Parathyroid adenoma (tissue), 2 donors: Measurements from ENCODE around the gene OR52D1.
A peak's percentile ranks its signal among the peaks of the same experiment; 100 is the strongest.

ENCODE experiments used
- H2AFZ ChIP-seq: fragments of 300-600 bp; sonication (generic); one replicate; pipeline ENCODE4 v1.7.0; 2017; ENCODE audit warnings: antibody characterized with exemption, mild to moderate bottlenecking
- H3K27ac ChIP-seq: fragments of 300-600 bp; sonication (generic); one replicate; pipeline ENCODE4 v1.7.0; 2017
- H3K27me3 ChIP-seq: fragments of 300-600 bp; sonication (generic); one replicate; pipeline ENCODE4 v1.7.0; 2017; ENCODE audit warnings: low read length; ENCODE audit not compliant: control insufficient read depth, insufficient read depth
- H3K36me3 ChIP-seq: fragments of 300-600 bp; sonication (generic); one replicate; pipeline ENCODE4 v1.7.0; 2017; ENCODE audit warnings: low read length; ENCODE audit not compliant: control insufficient read depth, insufficient read depth
- H3K4me1 ChIP-seq: fragments of 300-600 bp; sonication (generic); one replicate; pipeline ENCODE4 v1.7.0; 2017; ENCODE audit warnings: control low read depth
- H3K4me2 ChIP-seq: fragments of 300-600 bp; sonication (generic); one replicate; pipeline ENCODE4 v1.7.0; 2017; ENCODE audit warnings: low read length
- H3K4me3 ChIP-seq: fragments of 300-600 bp; sonication (generic); one replicate; pipeline ENCODE4 v1.7.0; 2017; ENCODE audit warnings: low read depth, low read length
- H3K79me2 ChIP-seq: fragments of 300-600 bp; sonication (generic); one replicate; pipeline ENCODE4 v1.7.0; 2017; ENCODE audit warnings: control low read depth
- H3K9ac ChIP-seq: fragments of 300-600 bp; sonication (generic); one replicate; pipeline ENCODE4 v1.7.0; 2017; ENCODE audit warnings: mild to moderate bottlenecking
- H3K9me3 ChIP-seq: fragments of 300-600 bp; sonication (generic); one replicate; pipeline ENCODE4 v1.7.0; 2017; ENCODE audit warnings: low read length; ENCODE audit not compliant: control insufficient read depth
- TF ChIP-seq, protein P1 (sequence below): fragments of 300-600 bp; sonication (generic); IDR thresholded peaks from one replicate; pipeline ENCODE4 v1.7.0; 2017; ENCODE audit warnings: antibody characterized with exemption, mild to moderate bottlenecking
- donor health status: primary hyperparathyroidism.

Gene OR52D1

GRCh38 chr11:5460983-5461621 lies 27.4 kb upstream of the OR52D1 start:
- H3K4me2 ChIP-seq: no peak overlapping the region
- H3K27me3 ChIP-seq: no peaks in the 10 kb centered on the region
- no peak overlapping the region for H3K4me3 ChIP-seq
- no peak overlapping the region for H2AFZ ChIP-seq
- no peaks in the 10 kb centered on the region for H3K36me3 ChIP-seq
- H3K9ac ChIP-seq: no peak overlapping the region
- no peaks in the 10 kb centered on the region for H3K79me2 ChIP-seq
- no peaks in the 10 kb centered on the region for H3K4me1 ChIP-seq
- no peaks in the 10 kb centered on the region for H3K9me3 ChIP-seq
- no peak overlapping the region for H3K27ac ChIP-seq
- TF ChIP-seq, protein P1, sequence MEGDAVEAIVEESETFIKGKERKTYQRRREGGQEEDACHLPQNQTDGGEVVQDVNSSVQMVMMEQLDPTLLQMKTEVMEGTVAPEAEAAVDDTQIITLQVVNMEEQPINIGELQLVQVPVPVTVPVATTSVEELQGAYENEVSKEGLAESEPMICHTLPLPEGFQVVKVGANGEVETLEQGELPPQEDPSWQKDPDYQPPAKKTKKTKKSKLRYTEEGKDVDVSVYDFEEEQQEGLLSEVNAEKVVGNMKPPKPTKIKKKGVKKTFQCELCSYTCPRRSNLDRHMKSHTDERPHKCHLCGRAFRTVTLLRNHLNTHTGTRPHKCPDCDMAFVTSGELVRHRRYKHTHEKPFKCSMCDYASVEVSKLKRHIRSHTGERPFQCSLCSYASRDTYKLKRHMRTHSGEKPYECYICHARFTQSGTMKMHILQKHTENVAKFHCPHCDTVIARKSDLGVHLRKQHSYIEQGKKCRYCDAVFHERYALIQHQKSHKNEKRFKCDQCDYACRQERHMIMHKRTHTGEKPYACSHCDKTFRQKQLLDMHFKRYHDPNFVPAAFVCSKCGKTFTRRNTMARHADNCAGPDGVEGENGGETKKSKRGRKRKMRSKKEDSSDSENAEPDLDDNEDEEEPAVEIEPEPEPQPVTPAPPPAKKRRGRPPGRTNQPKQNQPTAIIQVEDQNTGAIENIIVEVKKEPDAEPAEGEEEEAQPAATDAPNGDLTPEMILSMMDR: no peak

GRCh38 chr11:5467527-5467926 lies 21.0 kb upstream of the OR52D1 start:
- Histone ChIP-seq H3K9me3 (no peaks in the 10 kb centered on the region), H3K9ac (no peak overlapping the region), H2AFZ (no peak overlapping the region), H3K27me3 (no peaks in the 10 kb centered on the region), H3K4me1 (no peaks in the 10 kb centered on the region), H3K4me3 (no peak overlapping the region), H3K4me2 (no peak overlapping the region), H3K79me2 (no peaks in the 10 kb centered on the region), H3K27ac (no peak overlapping the region), H3K36me3 (no peaks in the 10 kb centered on the region)
- TF ChIP-seq, protein P1: no peak

GRCh38 chr11:5473921-5474320 lies 14.6 kb upstream of the OR52D1 start:
- no peak overlapping the region for H3K4me3 ChIP-seq
- no peak overlapping the region for H2AFZ ChIP-seq
- H3K4me2 ChIP-seq: no peak overlapping the region
- H3K27ac ChIP-seq: no peak overlapping the region
- no peaks in the 10 kb centered on the region for H3K9me3 ChIP-seq
- no peaks in the 10 kb centered on the region for H3K4me1 ChIP-seq
- no peaks in the 10 kb centered on the region for H3K27me3 ChIP-seq
- no peak overlapping the region for H3K9ac ChIP-seq
- no peaks in the 10 kb centered on the region for H3K79me2 ChIP-seq
- TF ChIP-seq, protein P1: no peak
- H3K36me3 ChIP-seq: no peaks in the 10 kb centered on the region

DNA sequence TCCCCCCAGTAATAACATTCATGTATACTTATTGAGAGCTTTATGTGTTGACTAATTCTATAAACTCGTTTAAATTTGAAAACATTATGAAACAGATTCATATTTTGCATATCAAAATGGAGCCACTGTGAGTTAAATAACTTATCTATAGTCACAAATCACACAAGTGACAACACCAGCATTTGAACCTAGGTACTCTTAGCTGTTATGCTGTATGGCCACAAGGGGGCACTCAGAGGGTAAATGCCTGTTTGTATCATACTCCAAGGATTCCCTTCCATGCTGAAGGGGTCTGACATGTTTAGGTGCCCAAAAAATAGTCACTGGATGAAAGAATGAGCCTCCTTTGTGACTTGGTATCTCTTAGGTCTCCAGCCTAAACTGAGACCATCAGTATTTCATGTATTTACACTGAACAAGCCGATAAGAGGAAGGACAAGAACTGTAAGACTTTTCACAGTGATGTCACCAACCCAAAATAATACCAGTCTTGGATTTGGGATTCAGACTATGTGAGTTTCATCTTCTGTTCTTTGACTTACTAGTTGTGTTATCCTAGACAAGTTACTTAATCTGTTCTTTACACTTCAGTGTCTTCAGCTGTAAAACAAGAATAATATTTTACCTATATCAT lies 12.2 kb upstream of the OR52D1 start:
- Histone ChIP-seq H3K79me2 (no peaks in the 10 kb centered on the region), H3K27me3 (no peaks in the 10 kb centered on the region), H2AFZ (no peak overlapping the region), H3K36me3 (no peaks in the 10 kb centered on the region), H3K4me3 (no peak overlapping the region), H3K9me3 (no peaks in the 10 kb centered on the region), H3K4me1 (no peaks in the 10 kb centered on the region), H3K9ac (no peak overlapping the region), H3K27ac (no peak overlapping the region), H3K4me2 (no peak overlapping the region)
- TF ChIP-seq, protein P1: peak; percentile 58

- TF ChIP-seq, protein P1: no peak
- no peaks in the 10 kb centered on the region for H3K27me3 ChIP-seq
Observed at GRCh38 chr11:5486003-5486402, 2.5 kb upstream of the OR52D1 start.

More at GRCh38 chr11:5486003-5486402, 2.5 kb upstream of the OR52D1 start:
- Histone ChIP-seq H3K4me2 (no peak overlapping the region), H3K9ac (no peak overlapping the region), H3K27ac (no peak overlapping the region), H3K36me3 (no peaks in the 10 kb centered on the region), H3K4me3 (no peak overlapping the region), H3K4me1 (no peaks in the 10 kb centered on the region), H3K79me2 (no peaks in the 10 kb centered on the region), H3K9me3 (no peaks in the 10 kb centered on the region), H2AFZ (no peak overlapping the region)
